Frontal cortex (tissue), 1 donor: Measurements from ENCODE around the gene HLA-DMB. TPM values are rescaled to one million over a fixed set of nuclear protein-coding genes. Genes with fewer than 3 reads are reported as not detected.

Experiments
- small RNA-seq: library from RNA; depleted of rRNA; stranded (forward); fragments of <200 nt; gene quantifications from one replicate; pipeline ENCODE3, GENCODE V24; 2014
- total RNA-seq: library from RNA; depleted of rRNA; stranded (reverse); fragments of >200 nt; gene quantifications from one replicate; pipeline ENCODE4 v1.2.3, GENCODE V29; 2014

Gene HLA-DMB
- total RNA-seq, 1 donor from 2014 or later, result 0.82 TPM

Small RNAs within 50 kb of the gene (small RNA-seq; reads per million reads assigned to genes)
- not detected for gene HLA-Z

Other genes starting within 250 kb of the HLA-DMB start
- not detected for gene HLA-DQA2, start 199.6 kb downstream of the HLA-DMB start, total RNA-seq
- gene HLA-DQB2, start 177.5 kb downstream of the HLA-DMB start, total RNA-seq, result not detected
- not detected for gene HLA-DOB, start 124.0 kb downstream of the HLA-DMB start, total RNA-seq
- 2.4 TPM for gene TAP2, start 102.3 kb downstream of the HLA-DMB start, total RNA-seq
- 3.3 TPM for gene PSMB8, start 97.0 kb downstream of the HLA-DMB start, total RNA-seq
- 3.7 TPM for gene TAP1, start 87.3 kb downstream of the HLA-DMB start, total RNA-seq
- gene PSMB9, start 86.8 kb downstream of the HLA-DMB start, total RNA-seq, result 0.82 TPM
- gene HLA-DMA, start 12.1 kb upstream of the HLA-DMB start, total RNA-seq, result 0.82 TPM
- gene BRD2, start 27.6 kb upstream of the HLA-DMB start, total RNA-seq, result 55.8 TPM
- gene HLA-DOA, start 68.6 kb upstream of the HLA-DMB start, total RNA-seq, result 0.82 TPM
- gene HLA-DPA1, start 132.6 kb upstream of the HLA-DMB start, total RNA-seq, result 1.6 TPM
- 2.4 TPM for gene HLA-DPB1, start 135.0 kb upstream of the HLA-DMB start, total RNA-seq